ENCODE results near the gene MN1.

Gene MN1

GRCh38 chr22:27766679-27767078 is 34.9 kb downstream of the MN1 start:
- TF ChIP-seq EZH2phosphoT487 (IDR thresholded peaks at IDR 0.05; ENCODE audit: low read length) (no peak), EZH2 (optimal IDR thresholded peaks at IDR 0.05; ENCODE audit: low read depth, low read length) (no peak)
- TF ChIP-seq, protein P1, sequence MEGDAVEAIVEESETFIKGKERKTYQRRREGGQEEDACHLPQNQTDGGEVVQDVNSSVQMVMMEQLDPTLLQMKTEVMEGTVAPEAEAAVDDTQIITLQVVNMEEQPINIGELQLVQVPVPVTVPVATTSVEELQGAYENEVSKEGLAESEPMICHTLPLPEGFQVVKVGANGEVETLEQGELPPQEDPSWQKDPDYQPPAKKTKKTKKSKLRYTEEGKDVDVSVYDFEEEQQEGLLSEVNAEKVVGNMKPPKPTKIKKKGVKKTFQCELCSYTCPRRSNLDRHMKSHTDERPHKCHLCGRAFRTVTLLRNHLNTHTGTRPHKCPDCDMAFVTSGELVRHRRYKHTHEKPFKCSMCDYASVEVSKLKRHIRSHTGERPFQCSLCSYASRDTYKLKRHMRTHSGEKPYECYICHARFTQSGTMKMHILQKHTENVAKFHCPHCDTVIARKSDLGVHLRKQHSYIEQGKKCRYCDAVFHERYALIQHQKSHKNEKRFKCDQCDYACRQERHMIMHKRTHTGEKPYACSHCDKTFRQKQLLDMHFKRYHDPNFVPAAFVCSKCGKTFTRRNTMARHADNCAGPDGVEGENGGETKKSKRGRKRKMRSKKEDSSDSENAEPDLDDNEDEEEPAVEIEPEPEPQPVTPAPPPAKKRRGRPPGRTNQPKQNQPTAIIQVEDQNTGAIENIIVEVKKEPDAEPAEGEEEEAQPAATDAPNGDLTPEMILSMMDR (IDR thresholded peaks at IDR 0.05; ENCODE audit: low read length) = no peak
- Histone ChIP-seq H3K4me2 (ENCODE audit: low read depth, low read length) (no peak overlapping the region), H3K36me3 (replicated peaks; ENCODE audit: insufficient read depth, low read length) (no peaks in the 10 kb centered on the region), H2AFZ (ENCODE audit: low read length) (no peak overlapping the region), H3K9me2 (replicated peaks; ENCODE audit: insufficient read depth, low read length) (no peaks in the 10 kb centered on the region), H3F3A (ENCODE audit: insufficient read depth, low read length) (no peaks in the 10 kb centered on the region), H3K4me1 (ENCODE audit: low read length) (no peaks in the 10 kb centered on the region), H3K79me2 (ENCODE audit: low read length) (no peaks in the 10 kb centered on the region), H3K27ac (ENCODE audit: low read length) (no peak overlapping the region), H3K9ac (ENCODE audit: low read length) (no peak overlapping the region), H4K20me1 (ENCODE audit: insufficient read depth, low read length) (no peaks in the 10 kb centered on the region), H3K9me3 (replicated peaks; ENCODE audit: insufficient read depth, low read length) (no peaks in the 10 kb centered on the region), H3K27me3 (replicated peaks; ENCODE audit: insufficient read depth, low read length) (peaks cover 76% of the 10 kb centered on the region), H3K4me3 (ENCODE audit: low read length) (no peak overlapping the region)
- no peak for DNase-seq

DNA sequence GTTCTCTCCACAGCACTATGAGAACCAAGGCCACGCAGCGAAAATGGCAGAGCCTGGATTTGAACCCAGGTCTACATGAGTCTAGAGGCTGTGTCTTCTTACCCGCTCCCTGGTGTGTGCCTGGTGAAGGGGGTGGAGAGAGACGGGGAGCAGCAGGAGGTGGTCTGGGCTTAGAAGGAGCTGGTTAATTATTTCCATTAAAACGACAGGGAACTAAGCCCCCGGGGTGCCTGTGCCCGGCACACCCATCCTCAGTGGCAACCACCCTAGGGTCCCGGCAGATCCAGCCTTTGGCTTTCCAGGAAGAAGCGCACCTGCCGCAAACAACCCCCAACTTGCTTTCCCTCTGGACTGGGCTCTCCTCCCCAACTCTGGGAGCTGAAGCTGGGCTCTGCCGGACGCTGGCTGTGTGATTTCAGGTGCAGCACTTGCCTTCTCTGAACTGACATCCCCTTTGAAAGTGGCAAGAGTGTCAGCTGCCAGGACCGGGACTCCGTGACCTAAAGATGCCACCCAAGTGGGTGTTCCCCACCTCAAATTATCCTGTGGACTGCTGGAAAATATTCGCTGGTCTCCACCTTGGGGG is 35.8 kb downstream of the MN1 start:
- Histone ChIP-seq H3K36me3 (replicated peaks; ENCODE audit: insufficient read depth, low read length) (no peaks in the 10 kb centered on the region), H3K4me3 (ENCODE audit: low read length) (no peak overlapping the region), H3F3A (ENCODE audit: insufficient read depth, low read length) (no peaks in the 10 kb centered on the region), H3K4me2 (ENCODE audit: low read depth, low read length) (no peak overlapping the region), H2AFZ (ENCODE audit: low read length) (no peak overlapping the region), H3K9me3 (replicated peaks; ENCODE audit: insufficient read depth, low read length) (no peaks in the 10 kb centered on the region), H3K27ac (ENCODE audit: low read length) (no peak overlapping the region), H3K9me2 (replicated peaks; ENCODE audit: insufficient read depth, low read length) (no peaks in the 10 kb centered on the region), H4K20me1 (ENCODE audit: insufficient read depth, low read length) (no peaks in the 10 kb centered on the region), H3K79me2 (ENCODE audit: low read length) (no peaks in the 10 kb centered on the region), H3K4me1 (ENCODE audit: low read length) (no peaks in the 10 kb centered on the region), H3K27me3 (replicated peaks; ENCODE audit: insufficient read depth, low read length) (peaks cover 77% of the 10 kb centered on the region), H3K9ac (ENCODE audit: low read length) (no peak overlapping the region)
- TF ChIP-seq EZH2 (optimal IDR thresholded peaks at IDR 0.05; ENCODE audit: low read depth, low read length) (no peak), EZH2phosphoT487 (IDR thresholded peaks at IDR 0.05; ENCODE audit: low read length) (no peak)
- TF ChIP-seq, protein P1 (IDR thresholded peaks at IDR 0.05; ENCODE audit: low read length) = no peak
- DNase-seq = no peak

- no peaks in the 10 kb centered on the region for H3K9me3 ChIP-seq (replicated peaks; ENCODE audit: insufficient read depth, low read length)
- no peaks in the 10 kb centered on the region for H3K4me1 ChIP-seq (ENCODE audit: low read length)
- no peaks in the 10 kb centered on the region for H3K9me2 ChIP-seq (replicated peaks; ENCODE audit: insufficient read depth, low read length)
- no peaks in the 10 kb centered on the region for H3K36me3 ChIP-seq (replicated peaks; ENCODE audit: insufficient read depth, low read length)
- H4K20me1 ChIP-seq (ENCODE audit: insufficient read depth, low read length) = no peaks in the 10 kb centered on the region
- TF ChIP-seq, protein P1 (IDR thresholded peaks at IDR 0.05; ENCODE audit: low read length) = no peak
- TF ChIP-seq EZH2 (optimal IDR thresholded peaks at IDR 0.05; ENCODE audit: low read depth, low read length) (no peak), EZH2phosphoT487 (IDR thresholded peaks at IDR 0.05; ENCODE audit: low read length) (no peak)
- no peak for DNase-seq
- peaks cover 73% of the 10 kb centered on the region for H3K27me3 ChIP-seq (replicated peaks; ENCODE audit: insufficient read depth, low read length)
- H3K4me3 ChIP-seq (ENCODE audit: low read length) = no peak overlapping the region
- no peak overlapping the region for H2AFZ ChIP-seq (ENCODE audit: low read length)
- H3K27ac ChIP-seq (ENCODE audit: low read length) = no peak overlapping the region
- no peaks in the 10 kb centered on the region for H3K79me2 ChIP-seq (ENCODE audit: low read length)
- no peaks in the 10 kb centered on the region for H3F3A ChIP-seq (ENCODE audit: insufficient read depth, low read length)
- no peak overlapping the region for H3K9ac ChIP-seq (ENCODE audit: low read length)
- H3K4me2 ChIP-seq (ENCODE audit: low read depth, low read length) = no peak overlapping the region
These were observed 36.8 kb downstream of the MN1 start for GRCh38 chr22:27764722-27765236.
